K562 (cell line): ENCODE data around the gene CHAC1. TPM values are rescaled to one million over a fixed set of nuclear protein-coding genes. Genes with fewer than 3 reads are reported as not detected.

ENCODE experiments used
- CBX3 ChIP-seq, 2 experiments: IDR thresholded peaks; 1 replicate in 1 of 2; 2 replicates in 1 of 2; pipeline ENCODE4 v1.6.1; 2012; ENCODE audit warnings: inconsistent platforms in 2 of 2, low read length in 2 of 2, borderline replicate concordance in 1 of 2, control low read depth in 1 of 2
- GABPA ChIP-seq: fragments of 200-800 bp; sonication (Bioruptor generic); conservative IDR thresholded peaks from 2 replicates; pipeline ENCODE4 v1.6.1; 2016; ENCODE audit warnings: low read depth, missing genetic modification characterization, missing compliant biosample characterization
- GATAD2A ChIP-seq: fragments of 450-650 bp; IDR thresholded peaks from 2 replicates; pipeline ENCODE4 v1.6.1; 2017
- HNRNPLL ChIP-seq: fragments of 200-400 bp; formaldehyde crosslinking; IDR thresholded peaks from 2 replicates; pipeline ENCODE4 v1.6.1; 2017; ENCODE audit warnings: low read length, low read depth, mild to moderate bottlenecking; ENCODE audit not compliant: poor library complexity, severe bottlenecking
- ZNF384 ChIP-seq: IDR thresholded peaks from 2 replicates; pipeline ENCODE4 v1.6.1; 2012; ENCODE audit warnings: low read depth, low read length, improper control_type of control experiment
- ZNF408 ChIP-seq: fragments of 250-450 bp; sonication (Bioruptor Pico); IDR thresholded peaks from 2 replicates; pipeline ENCODE4 v1.4.0; 2020; ENCODE audit warnings: low read depth, mild to moderate bottlenecking, moderate library complexity
- ZNF431 ChIP-seq: sonication (generic); formaldehyde crosslinking; IDR thresholded peaks from 2 replicates; pipeline ENCODE4 v1.8.0; 2022; ENCODE audit warnings: mild to moderate bottlenecking, missing genetic modification reagents
- polyA plus RNA-seq, 8 experiments: library from polyadenylated mRNA; depleted of rRNA in 4 of 8; stranded (reverse) in 5 of 8; unstranded in 3 of 8; fragments of >200 nt; fragmentation: Nextera tagmentation in 2 of 8; fragmentation: Illumina TruSeq in 1 of 8; extraction: Ambion mirVana in 2 of 8; extraction: Trizol in 1 of 8; gene quantifications; 2 replicates each; pipeline versions ENCODE4 v1.2.1 to v1.2.3, GENCODE V29; 2011 to 2014; ENCODE audit warnings: inconsistent platforms in 1 of 8, missing spikeins in 1 of 8
- total RNA-seq, 7 experiments: library from RNA; depleted of rRNA in 6 of 7; stranded (reverse); fragments of >200 nt in 6 of 7; fragmentation: Illumina TruSeq in 2 of 7; extraction: Trizol in 2 of 7; gene quantifications; 2 replicates each; pipeline versions ENCODE4 v1.2.1 to v1.2.3, GENCODE V29; 2011 to 2021; ENCODE audit warnings: low replicate concordance in 1 of 7
- TF ChIP-seq, protein P1 (sequence below), 3 experiments: IDR thresholded peaks in 2 of 3; conservative IDR thresholded peaks in 1 of 3; 2 replicates each; pipeline ENCODE4 v1.5.1; 2011 to 2012; ENCODE audit warnings: low read length in 3 of 3, mild to moderate bottlenecking in 3 of 3, control low read depth in 2 of 3, improper control_type of control experiment in 1 of 3, inconsistent platforms in 1 of 3, low read depth in 1 of 3, mixed read lengths in 1 of 3, moderate library complexity in 1 of 3; ENCODE audit not compliant: insufficient read depth in 2 of 3
- TF ChIP-seq, protein P2 (sequence below): sonication (generic); formaldehyde crosslinking; IDR thresholded peaks from 2 replicates; pipeline ENCODE4 v1.8.0; 2022; ENCODE audit warnings: mild to moderate bottlenecking, missing genetic modification reagents
- TF ChIP-seq, protein P3 (sequence below): fragments of 450-650 bp; IDR thresholded peaks from 2 replicates; pipeline ENCODE4 v1.6.1; 2016
- TF ChIP-seq, protein P4 (sequence below): fragments of 450-650 bp; IDR thresholded peaks from 2 replicates; pipeline ENCODE4 v1.6.1; 2016; ENCODE audit warnings: low read depth
- TF ChIP-seq, protein P5 (sequence below): IDR thresholded peaks from 2 replicates; pipeline ENCODE4 v1.6.1; 2011; ENCODE audit warnings: borderline replicate concordance, low read depth, mild to moderate bottlenecking, moderate library complexity, low read length; ENCODE audit not compliant: insufficient read depth, poor library complexity, severe bottlenecking

The CHAC1 gene
- total and polyA plus RNA-seq, 9 of the 15 experiments (the other 6 are each of a cell fraction or from before 2014, with no cell fraction given): 0.47 to 39.0 (median 7.5) TPM

DNA sequence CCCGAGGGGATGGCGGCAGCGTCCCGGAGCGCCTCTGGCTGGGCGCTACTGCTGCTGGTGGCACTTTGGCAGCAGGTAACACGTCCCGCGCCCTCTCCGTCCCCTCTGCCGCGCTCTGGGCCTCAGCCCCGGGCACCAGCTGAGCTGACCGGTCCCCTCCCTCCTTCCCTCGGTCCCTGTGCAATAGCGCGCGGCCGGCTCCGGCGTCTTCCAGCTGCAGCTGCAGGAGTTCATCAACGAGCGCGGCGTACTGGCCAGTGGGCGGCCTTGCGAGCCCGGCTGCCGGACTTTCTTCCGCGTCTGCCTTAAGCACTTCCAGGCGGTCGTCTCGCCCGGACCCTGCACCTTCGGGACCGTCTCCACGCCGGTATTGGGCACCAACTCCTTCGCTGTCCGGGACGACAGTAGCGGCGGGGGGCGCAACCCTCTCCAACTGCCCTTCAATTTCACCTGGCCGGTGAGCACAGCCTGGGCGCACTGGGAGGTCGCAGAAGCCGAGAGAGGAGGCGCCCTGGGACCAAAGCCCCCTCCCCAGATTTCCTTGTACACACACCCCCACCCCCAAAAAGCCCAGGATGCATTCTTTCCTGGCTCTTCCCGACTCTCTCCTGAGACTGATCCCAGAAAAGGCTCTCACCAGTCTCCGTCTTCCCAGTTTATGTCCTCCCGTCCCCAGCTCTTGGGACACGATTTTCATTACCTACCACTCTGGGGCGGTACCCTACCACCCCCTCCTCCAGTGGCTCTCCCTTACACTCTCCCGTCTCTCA is 23.4 kb upstream of the CHAC1 start (continued):
- TF ChIP-seq, protein P1, sequence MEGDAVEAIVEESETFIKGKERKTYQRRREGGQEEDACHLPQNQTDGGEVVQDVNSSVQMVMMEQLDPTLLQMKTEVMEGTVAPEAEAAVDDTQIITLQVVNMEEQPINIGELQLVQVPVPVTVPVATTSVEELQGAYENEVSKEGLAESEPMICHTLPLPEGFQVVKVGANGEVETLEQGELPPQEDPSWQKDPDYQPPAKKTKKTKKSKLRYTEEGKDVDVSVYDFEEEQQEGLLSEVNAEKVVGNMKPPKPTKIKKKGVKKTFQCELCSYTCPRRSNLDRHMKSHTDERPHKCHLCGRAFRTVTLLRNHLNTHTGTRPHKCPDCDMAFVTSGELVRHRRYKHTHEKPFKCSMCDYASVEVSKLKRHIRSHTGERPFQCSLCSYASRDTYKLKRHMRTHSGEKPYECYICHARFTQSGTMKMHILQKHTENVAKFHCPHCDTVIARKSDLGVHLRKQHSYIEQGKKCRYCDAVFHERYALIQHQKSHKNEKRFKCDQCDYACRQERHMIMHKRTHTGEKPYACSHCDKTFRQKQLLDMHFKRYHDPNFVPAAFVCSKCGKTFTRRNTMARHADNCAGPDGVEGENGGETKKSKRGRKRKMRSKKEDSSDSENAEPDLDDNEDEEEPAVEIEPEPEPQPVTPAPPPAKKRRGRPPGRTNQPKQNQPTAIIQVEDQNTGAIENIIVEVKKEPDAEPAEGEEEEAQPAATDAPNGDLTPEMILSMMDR (IDR thresholded peaks at IDR 0.05 in 2 of 3, conservative IDR thresholded peaks at IDR 0.05 in 1 of 3; ENCODE audit: insufficient read depth in 2 of 3, low read depth in 1 of 3, low read length in 3 of 3): peak in 1 of 3 experiments; percentile 11; a peak in 1 of 6 replicates
- TF ChIP-seq GABPA (tag) (no peak), CBX3 (IDR thresholded peaks at IDR 0.05; ENCODE audit: borderline replicate concordance in 1 of 2, low read length in 2 of 2) (no peak), ZNF431 (CRISPR knock-in tag) (0 out of 2 replicates have a peak, but pooled peaks have one; percentile 16), GATAD2A (no peak), ZNF408 (CRISPR knock-in tag) (no peak), ZNF384 (no peak), HNRNPLL (no peak)
- TF ChIP-seq, protein P2, sequence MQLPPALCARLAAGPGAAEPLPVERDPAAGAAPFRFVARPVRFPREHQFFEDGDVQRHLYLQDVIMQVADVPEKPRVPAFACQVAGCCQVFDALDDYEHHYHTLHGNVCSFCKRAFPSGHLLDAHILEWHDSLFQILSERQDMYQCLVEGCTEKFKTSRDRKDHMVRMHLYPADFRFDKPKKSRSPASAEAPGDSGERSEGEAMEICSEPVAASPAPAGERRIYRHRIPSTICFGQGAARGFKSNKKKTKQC (CRISPR knock-in tag): no peak
- TF ChIP-seq, protein P3, sequence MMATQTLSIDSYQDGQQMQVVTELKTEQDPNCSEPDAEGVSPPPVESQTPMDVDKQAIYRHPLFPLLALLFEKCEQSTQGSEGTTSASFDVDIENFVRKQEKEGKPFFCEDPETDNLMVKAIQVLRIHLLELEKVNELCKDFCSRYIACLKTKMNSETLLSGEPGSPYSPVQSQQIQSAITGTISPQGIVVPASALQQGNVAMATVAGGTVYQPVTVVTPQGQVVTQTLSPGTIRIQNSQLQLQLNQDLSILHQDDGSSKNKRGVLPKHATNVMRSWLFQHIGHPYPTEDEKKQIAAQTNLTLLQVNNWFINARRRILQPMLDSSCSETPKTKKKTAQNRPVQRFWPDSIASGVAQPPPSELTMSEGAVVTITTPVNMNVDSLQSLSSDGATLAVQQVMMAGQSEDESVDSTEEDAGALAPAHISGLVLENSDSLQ: no peak
- TF ChIP-seq, protein P4, sequence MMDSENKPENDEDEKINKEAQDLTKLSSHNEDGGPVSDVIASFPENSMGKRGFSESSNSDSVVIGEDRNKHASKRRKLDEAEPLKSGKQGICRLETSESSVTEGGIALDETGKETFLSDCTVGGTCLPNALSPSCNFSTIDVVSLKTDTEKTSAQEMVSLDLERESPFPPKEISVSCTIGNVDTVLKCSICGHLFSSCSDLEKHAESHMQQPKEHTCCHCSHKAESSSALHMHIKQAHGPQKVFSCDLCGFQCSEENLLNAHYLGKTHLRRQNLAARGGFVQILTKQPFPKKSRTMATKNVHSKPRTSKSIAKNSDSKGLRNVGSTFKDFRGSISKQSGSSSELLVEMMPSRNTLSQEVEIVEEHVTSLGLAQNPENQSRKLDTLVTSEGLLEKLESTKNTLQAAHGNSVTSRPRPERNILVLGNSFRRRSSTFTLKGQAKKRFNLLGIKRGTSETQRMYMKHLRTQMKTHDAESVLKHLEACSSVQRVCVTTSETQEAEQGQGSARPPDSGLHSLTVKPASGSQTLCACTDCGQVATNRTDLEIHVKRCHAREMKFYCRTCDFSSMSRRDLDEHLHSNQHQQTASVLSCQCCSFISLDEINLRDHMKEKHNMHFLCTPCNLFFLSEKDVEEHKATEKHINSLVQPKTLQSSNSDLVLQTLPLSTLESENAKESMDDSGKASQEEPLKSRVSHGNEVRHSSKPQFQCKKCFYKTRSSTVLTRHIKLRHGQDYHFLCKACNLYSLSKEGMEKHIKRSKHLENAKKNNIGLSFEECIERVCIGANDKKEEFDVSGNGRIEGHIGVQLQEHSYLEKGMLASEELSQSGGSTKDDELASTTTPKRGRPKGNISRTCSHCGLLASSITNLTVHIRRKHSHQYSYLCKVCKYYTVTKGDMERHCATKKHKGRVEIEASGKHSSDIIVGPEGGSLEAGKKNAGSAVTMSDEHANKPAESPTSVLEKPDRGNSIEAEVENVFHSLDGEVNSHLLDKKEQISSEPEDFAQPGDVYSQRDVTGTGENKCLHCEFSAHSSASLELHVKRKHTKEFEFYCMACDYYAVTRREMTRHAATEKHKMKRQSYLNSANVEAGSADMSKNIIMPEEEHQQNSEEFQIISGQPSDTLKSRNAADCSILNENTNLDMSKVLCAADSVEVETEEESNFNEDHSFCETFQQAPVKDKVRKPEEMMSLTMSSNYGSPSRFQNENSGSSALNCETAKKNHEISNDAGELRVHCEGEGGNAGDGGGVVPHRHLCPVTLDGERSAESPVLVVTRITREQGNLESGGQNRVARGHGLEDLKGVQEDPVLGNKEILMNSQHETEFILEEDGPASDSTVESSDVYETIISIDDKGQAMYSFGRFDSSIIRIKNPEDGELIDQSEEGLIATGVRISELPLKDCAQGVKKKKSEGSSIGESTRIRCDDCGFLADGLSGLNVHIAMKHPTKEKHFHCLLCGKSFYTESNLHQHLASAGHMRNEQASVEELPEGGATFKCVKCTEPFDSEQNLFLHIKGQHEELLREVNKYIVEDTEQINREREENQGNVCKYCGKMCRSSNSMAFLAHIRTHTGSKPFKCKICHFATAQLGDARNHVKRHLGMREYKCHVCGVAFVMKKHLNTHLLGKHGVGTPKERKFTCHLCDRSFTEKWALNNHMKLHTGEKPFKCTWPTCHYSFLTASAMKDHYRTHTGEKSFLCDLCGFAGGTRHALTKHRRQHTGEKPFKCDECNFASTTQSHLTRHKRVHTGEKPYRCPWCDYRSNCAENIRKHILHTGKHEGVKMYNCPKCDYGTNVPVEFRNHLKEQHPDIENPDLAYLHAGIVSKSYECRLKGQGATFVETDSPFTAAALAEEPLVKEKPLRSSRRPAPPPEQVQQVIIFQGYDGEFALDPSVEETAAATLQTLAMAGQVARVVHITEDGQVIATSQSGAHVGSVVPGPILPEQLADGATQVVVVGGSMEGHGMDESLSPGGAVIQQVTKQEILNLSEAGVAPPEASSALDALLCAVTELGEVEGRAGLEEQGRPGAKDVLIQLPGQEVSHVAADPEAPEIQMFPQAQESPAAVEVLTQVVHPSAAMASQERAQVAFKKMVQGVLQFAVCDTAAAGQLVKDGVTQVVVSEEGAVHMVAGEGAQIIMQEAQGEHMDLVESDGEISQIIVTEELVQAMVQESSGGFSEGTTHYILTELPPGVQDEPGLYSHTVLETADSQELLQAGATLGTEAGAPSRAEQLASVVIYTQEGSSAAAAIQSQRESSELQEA: no peak
- TF ChIP-seq, protein P5, sequence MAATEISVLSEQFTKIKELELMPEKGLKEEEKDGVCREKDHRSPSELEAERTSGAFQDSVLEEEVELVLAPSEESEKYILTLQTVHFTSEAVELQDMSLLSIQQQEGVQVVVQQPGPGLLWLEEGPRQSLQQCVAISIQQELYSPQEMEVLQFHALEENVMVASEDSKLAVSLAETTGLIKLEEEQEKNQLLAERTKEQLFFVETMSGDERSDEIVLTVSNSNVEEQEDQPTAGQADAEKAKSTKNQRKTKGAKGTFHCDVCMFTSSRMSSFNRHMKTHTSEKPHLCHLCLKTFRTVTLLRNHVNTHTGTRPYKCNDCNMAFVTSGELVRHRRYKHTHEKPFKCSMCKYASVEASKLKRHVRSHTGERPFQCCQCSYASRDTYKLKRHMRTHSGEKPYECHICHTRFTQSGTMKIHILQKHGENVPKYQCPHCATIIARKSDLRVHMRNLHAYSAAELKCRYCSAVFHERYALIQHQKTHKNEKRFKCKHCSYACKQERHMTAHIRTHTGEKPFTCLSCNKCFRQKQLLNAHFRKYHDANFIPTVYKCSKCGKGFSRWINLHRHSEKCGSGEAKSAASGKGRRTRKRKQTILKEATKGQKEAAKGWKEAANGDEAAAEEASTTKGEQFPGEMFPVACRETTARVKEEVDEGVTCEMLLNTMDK: no peak
